GM19035 (cell line): Measurements from ENCODE around the gene RGPD3.

Experiments
- ATAC-seq: cut with Tn5 transposase; IDR thresholded peaks from one replicate; pipeline ENCODE4 v1.9.1; 2021; ENCODE audit not compliant: unreplicated experiment

Gene RGPD3

DNA sequence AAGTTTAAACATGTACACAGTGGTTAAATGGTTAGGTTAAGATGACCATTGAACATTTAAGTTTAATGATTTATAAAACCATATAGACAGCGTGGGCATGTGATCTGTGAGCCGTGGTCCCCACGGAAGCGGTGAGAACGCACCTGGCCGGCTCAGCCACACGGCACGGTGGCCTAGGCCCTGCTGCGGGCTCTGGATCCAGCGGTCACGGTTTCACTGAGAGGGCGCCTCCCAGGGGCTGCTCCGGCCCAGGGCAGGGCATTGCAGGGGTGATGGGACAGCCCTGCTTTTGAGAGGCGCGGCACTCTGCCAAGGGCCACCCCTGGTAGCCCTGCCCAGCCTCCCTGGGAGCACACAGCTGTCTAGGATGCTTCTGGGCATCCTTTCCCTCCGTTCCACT is 124.9 kb downstream of the RGPD3 start:
- no peak for ATAC-seq

DNA sequence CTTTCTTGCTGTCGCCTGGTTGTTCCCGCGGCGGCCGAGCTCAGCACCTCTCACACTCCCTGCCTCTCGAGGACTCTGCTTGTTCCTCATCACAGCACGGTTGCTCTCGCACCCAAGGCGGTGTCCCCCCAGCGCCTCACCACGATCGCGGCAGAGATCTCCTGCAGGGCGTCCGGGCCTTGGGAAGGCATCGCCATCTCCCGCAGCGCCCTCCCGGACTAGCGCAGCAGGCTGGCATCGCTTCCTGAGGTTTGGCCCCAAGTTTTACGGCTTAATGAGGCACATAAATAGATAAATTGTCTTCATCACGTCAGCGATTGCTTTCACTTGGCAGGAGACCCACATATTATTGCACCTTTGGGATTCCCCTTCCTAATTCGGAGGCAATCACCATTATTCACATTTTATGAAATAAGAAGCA is 125.4 kb downstream of the RGPD3 start:
- no peak for ATAC-seq

DNA sequence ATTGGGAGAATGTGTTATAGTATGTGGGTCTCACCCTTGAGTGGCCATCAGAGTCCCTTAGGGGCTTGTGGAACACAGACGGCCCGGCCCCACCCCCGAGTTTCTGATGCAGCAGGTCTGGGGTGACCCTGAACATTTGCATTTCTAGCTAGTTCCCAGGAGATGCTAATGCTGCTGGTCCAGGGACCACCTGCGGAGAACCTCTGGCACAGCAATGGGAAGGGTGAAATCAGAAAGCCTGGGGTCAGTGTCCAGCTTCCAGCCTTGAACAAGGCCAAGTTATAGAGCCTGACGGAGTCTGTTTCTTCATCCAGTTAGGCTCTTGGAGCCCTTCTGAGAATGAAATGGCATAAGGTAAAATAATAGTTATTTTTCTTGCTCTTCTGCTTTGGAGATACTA is 126.5 kb downstream of the RGPD3 start:
- ATAC-seq, result no peak
